HG02981 (cell line): Measurements from ENCODE around the gene NBPF9.
"Not testable (repeated sequence)": the region's sequence is repeated elsewhere in the genome, so short reads cannot be mapped to it uniquely, and the experiment has no call there.

ENCODE experiments used
- ATAC-seq: cut with Tn5 transposase; IDR thresholded peaks from one replicate; pipeline ENCODE4 v1.9.1; 2021; ENCODE audit warnings: mild to moderate bottlenecking, moderate library complexity; ENCODE audit not compliant: unreplicated experiment

The NBPF9 gene

GRCh38 chr1:149013513-149013912, 89.8 kb downstream of the NBPF9 start:
- not testable (repeated sequence) for ATAC-seq

GRCh38 chr1:149012599-149012998, 90.8 kb downstream of the NBPF9 start:
- ATAC-seq = not testable (repeated sequence)

GRCh38 chr1:149009761-149010160, 93.6 kb downstream of the NBPF9 start:
- ATAC-seq = not testable (repeated sequence)

- not testable (repeated sequence) for ATAC-seq
These were observed 94.6 kb downstream of the NBPF9 start for GRCh38 chr1:149008769-149009168.

GRCh38 chr1:149008326-149008725, 95.0 kb downstream of the NBPF9 start:
- not testable (repeated sequence) for ATAC-seq
